H1 (cell line): ENCODE results near the gene MYCBPAP. TPM values are rescaled to one million over a fixed set of nuclear protein-coding genes. Genes with fewer than 3 reads are reported as not detected.

Experiments
- BRCA1 ChIP-seq: IDR thresholded peaks from 2 replicates; pipeline ENCODE4 v1.6.1; 2012; ENCODE audit warnings: low read depth, low read length, improper control_type of control experiment
- CBX5 ChIP-seq: fragments of 300-800, 300-1000 bp; sonication (generic); IDR thresholded peaks from 2 replicates; pipeline ENCODE4 v1.7.1; 2016; ENCODE audit warnings: antibody characterized with exemption, low read length, low read depth
- CEBPB ChIP-seq: IDR thresholded peaks from 2 replicates; pipeline ENCODE4 v1.6.1; 2012; ENCODE audit warnings: low read depth, low read length
- CTBP2 ChIP-seq: IDR thresholded peaks from 2 replicates; pipeline ENCODE4 v1.7.0; 2011; ENCODE audit warnings: borderline replicate concordance, mild to moderate bottlenecking, moderate library complexity, mixed read lengths, low read length; ENCODE audit not compliant: insufficient read depth, insufficient read length
- EP300 ChIP-seq, 2 experiments: IDR thresholded peaks; 1 replicate in 1 of 2; 2 replicates in 1 of 2; pipeline ENCODE4 v1.6.1; 2011 to 2012; ENCODE audit warnings: low read depth in 2 of 2, low read length in 2 of 2, mild to moderate bottlenecking in 2 of 2, borderline replicate concordance in 1 of 2, inconsistent platforms in 1 of 2, moderate library complexity in 1 of 2
- MAFK ChIP-seq: IDR thresholded peaks from 2 replicates; pipeline ENCODE4 v1.6.1; 2012; ENCODE audit warnings: low read depth, mild to moderate bottlenecking, improper control_type of control experiment, low read length
- MAX ChIP-seq: IDR thresholded peaks from 2 replicates; pipeline ENCODE4 v1.6.1; 2012; ENCODE audit warnings: inconsistent platforms
- PHF8 ChIP-seq: fragments of 200-600 bp; sonication (generic); conservative IDR thresholded peaks from 2 replicates; pipeline ENCODE4 v1.7.1; 2012; ENCODE audit warnings: low read depth, mild to moderate bottlenecking, inconsistent platforms, low read length, moderate library complexity
- POU5F1 ChIP-seq: IDR thresholded peaks from 2 replicates; pipeline ENCODE4 v1.6.1; 2011; ENCODE audit warnings: low read depth, mild to moderate bottlenecking, low read length, moderate library complexity
- polyA plus RNA-seq, 7 experiments: library from polyadenylated mRNA; depleted of rRNA in 3 of 7; stranded (reverse) in 5 of 7; unstranded in 2 of 7; fragments of >200 nt in 5 of 7; fragments of 200-250 nt in 2 of 7; gene quantifications; 1 replicate in 5 of 7; 2 replicates in 1 of 7; 4 replicates in 1 of 7; pipeline versions ENCODE4 v1.2.1 to v1.2.3, GENCODE V29; 2011 to 2013; ENCODE audit warnings: missing spikeins in 2 of 7, mixed read lengths in 2 of 7
- total RNA-seq: library from RNA; stranded (reverse); fragmentation: NEBNext Ultra II Directional; extraction: Animal tissue kit (Norgen Biotek cat#: 25700); gene quantifications from 2 replicates; pipeline ENCODE4 v1.2.1, GENCODE V29; 2021

Gene MYCBPAP
- total and polyA plus RNA-seq, 2 of the 8 experiments (the other 6 are each of a cell fraction or from before 2014, with no cell fraction given), result 0.89 to 3.3 TPM

GRCh38 chr17:50542795-50543774, 34.8 kb downstream of the MYCBPAP start (continued):
- TF ChIP-seq EP300 (IDR thresholded peaks at IDR 0.05; ENCODE audit: borderline replicate concordance in 1 of 2, low read depth in 2 of 2, low read length in 2 of 2), result no peak
- no peak for TF ChIP-seq CTBP2
- no peak for TF ChIP-seq POU5F1
- TF ChIP-seq MAX, result no peak
- TF ChIP-seq CEBPB, result no peak
- no peak for TF ChIP-seq CBX5
- TF ChIP-seq PHF8, result no peak
- TF ChIP-seq BRCA1, result no peak
- no peak for TF ChIP-seq MAFK
